Medulla oblongata (tissue), 1 donor: Measurements from ENCODE around the gene ZNF567.

Source experiments
- DNase-seq: peaks from one replicate; pipeline ENCODE4 v3.0.0-alpha.2; 2015; ENCODE audit errors: extremely low spot score

The ZNF567 gene

DNA sequence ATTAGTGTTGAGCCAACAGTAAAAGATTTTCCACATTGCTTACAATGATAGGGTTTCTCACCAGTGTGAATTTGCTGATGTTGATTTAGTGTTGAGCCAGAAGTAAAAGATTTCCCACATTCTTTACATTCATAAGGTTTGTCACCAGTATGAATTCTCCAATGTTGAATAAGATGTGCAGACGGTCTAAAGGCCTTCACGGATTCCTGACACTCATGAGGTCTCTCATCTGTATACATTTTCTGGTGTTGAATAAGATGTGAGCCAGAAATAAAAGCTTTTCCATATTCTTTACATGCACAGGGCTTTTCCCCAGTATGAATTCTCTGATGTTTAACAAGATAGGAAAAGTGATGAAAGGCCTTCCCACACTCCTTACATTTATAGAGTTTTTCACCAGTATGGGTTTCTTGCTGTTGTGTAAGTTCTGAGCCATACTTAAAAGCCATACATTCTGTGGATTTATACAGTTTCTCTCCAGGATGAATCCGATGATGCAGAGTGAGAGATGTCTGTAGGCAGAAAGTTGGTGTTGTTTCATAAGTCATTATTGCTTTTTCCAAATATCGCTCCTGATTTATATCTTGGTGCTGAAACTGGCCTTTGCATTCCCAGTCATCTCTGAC lies 62.8 kb downstream of the ZNF567 start:
- no peak for DNase-seq
